Mammary epithelial cell (primary cell): ENCODE data around the gene TET1.

ENCODE experiments used
- CTCF ChIP-seq, 2 donors: IDR thresholded peaks in 1 of 2; conservative IDR thresholded peaks in 1 of 2; 2 replicates each; pipeline ENCODE4 v1.5.1; 2011 to 2012; ENCODE audit warnings: inconsistent platforms in 2 of 2, low read length in 2 of 2, mild to moderate bottlenecking in 2 of 2, control low read depth in 1 of 2, low read depth in 1 of 2; ENCODE audit not compliant: insufficient read depth in 1 of 2; ENCODE audit errors: extremely low read depth in 1 of 2
- EZH2 ChIP-seq: IDR thresholded peaks from 2 replicates; pipeline ENCODE4 v1.6.1; 2012; ENCODE audit warnings: low read length, inconsistent platforms, borderline replicate concordance

DNA sequence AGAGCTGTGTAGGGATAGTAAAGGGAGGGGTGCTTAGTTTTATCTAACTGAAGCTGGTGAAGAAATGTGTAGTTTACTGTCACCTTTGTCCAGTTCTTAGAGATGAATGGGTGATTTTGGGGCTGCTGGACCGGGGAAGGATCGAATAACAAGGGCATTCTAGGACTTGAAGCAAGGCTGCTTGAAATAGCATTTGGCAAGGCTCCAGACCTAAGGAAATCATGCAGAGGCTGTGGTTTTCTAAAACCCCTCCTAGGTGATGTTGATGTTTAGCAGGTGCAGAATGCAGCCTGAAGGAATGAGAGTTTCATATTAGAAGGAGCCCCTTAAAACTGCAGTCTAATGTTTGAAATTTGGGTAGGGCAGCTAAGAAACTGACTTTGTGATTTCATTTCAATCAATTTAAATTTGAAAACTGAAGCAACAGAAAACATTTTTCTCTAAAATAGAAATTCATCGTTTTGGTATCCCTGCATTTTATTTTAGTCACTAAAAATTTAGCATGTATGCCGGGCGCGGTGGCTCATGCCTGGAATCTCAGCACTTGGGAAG, 68.5 kb downstream of the TET1 start:
- no peak for TF ChIP-seq CTCF (conservative IDR thresholded peaks at IDR 0.05 in 1 of 2, IDR thresholded peaks at IDR 0.05 in 1 of 2; ENCODE audit: extremely low read depth in 1 of 2, insufficient read depth in 1 of 2, low read depth in 1 of 2, low read length in 2 of 2)
- TF ChIP-seq EZH2, result no peak
